ES-I3 (cell line): Measurements from ENCODE around the gene MTHFD2L.
"Not testable (repeated sequence)": the region's sequence is repeated elsewhere in the genome, so short reads cannot be mapped to it uniquely, and the experiment has no call there.

Experiments
- H3K36me3 ChIP-seq: 2 replicates; pipeline ENCODE4 v1.6.1; 2013; ENCODE audit warnings: mild to moderate bottlenecking, low read length, control low read depth, moderate library complexity; ENCODE audit not compliant: insufficient read depth
- H3K4me1 ChIP-seq: 2 replicates; pipeline ENCODE4 v1.6.1; 2013; ENCODE audit warnings: mild to moderate bottlenecking, control low read depth, low read length; ENCODE audit not compliant: insufficient read depth
- H3K9ac ChIP-seq: 2 replicates; pipeline ENCODE4 v1.6.1; 2013; ENCODE audit warnings: low read depth, mild to moderate bottlenecking, low read length, moderate library complexity
- H3K9me3 ChIP-seq: 2 replicates; pipeline ENCODE4 v1.6.1; 2013; ENCODE audit warnings: mild to moderate bottlenecking, low read length, moderate library complexity; ENCODE audit not compliant: control insufficient read depth, insufficient read depth

Gene MTHFD2L

DNA sequence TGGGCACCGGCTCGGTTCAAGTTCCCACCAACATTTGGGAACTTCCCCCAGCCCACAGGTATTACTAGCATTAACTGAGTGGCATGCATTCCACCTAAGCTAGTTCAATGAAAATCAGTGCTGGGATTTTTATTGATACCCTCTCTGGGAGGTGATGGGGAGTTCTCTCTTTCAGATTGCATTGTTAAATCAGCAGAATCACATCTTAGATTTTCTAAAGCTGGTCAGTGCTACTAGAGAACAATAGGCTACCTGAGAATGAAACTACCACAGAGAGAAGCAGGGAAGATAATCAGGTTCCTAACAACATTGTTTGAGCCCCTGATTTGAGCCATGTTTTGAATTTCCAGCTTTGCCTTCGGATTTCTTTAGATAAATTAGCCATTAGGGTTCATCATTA, 166.3 kb downstream of the MTHFD2L start:
- Histone ChIP-seq H3K4me1 (peaks cover 5% of the 10 kb centered on the region; the same call in 1 of the 2 replicates), H3K36me3 (no peaks in the 10 kb centered on the region), H3K9me3 (no peaks in the 10 kb centered on the region), H3K9ac (no peak overlapping the region)

DNA sequence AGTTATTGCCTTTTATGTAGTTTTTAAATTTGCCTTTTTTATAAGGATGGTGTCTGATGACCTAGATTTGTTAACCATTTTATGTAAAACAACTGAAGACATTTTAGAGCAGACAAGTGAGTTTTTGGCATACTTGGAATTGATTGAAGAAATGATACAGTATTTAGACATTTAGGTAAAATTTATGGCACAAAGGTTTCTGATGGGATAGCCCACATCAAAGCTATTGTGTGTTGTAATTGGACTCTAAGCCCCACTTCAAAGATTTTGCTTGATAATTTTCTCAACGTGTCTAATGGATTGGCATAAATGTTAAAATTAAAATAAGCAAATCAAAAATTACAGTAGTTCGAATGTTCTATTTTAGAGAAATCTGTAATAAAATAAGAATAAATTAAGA, 168.0 kb downstream of the MTHFD2L start:
- H3K9ac ChIP-seq: no peak overlapping the region
- H3K36me3 ChIP-seq: no peaks in the 10 kb centered on the region
- 0 out of 2 replicates have a peak, but pooled peaks cover 2% of the 10 kb centered on the region for H3K4me1 ChIP-seq
- no peaks in the 10 kb centered on the region for H3K9me3 ChIP-seq

DNA sequence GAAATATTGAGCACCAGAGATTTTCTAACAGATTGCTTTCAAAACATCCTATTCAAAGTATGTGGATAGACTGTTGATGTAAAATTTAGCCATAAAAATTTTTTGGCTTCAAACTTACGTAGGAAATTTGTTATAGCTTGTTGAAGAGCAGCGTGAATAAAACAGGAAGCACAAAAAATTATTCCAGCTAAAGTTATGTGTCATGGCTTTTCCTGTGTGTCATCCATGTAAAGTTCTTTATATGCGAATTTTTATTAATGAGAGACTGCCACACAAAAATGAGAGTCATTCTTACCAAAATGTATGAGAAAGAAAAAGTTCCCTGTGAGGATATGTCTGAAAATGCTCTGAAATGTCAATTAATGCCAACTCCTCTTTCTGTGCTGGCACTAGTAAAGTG, 169.8 kb downstream of the MTHFD2L start:
- Histone ChIP-seq H3K9me3 (no peaks in the 10 kb centered on the region), H3K4me1 (no peaks in the 10 kb centered on the region), H3K36me3 (no peaks in the 10 kb centered on the region), H3K9ac (no peak overlapping the region)

DNA sequence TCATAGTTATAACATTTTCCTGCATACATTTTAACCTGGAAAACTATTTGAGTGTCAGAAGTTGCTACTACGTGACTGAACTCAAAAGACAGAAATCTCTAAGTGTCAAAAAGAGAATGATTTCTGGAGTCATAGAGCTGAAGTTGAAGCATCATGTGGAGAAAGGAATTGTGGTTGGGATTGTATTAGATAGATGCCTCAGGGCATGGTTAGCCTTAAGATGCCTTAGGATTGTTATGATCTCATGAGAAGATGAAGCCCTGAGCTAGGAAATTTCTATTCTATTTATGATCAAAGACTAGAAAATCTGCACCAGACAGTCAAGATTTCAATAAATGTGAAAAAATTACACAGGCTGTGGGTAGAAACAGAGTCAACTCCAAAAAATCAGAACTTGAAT, 170.6 kb downstream of the MTHFD2L start:
- Histone ChIP-seq H3K9ac (no peak overlapping the region), H3K9me3 (no peaks in the 10 kb centered on the region), H3K4me1 (no peaks in the 10 kb centered on the region), H3K36me3 (no peaks in the 10 kb centered on the region)

DNA sequence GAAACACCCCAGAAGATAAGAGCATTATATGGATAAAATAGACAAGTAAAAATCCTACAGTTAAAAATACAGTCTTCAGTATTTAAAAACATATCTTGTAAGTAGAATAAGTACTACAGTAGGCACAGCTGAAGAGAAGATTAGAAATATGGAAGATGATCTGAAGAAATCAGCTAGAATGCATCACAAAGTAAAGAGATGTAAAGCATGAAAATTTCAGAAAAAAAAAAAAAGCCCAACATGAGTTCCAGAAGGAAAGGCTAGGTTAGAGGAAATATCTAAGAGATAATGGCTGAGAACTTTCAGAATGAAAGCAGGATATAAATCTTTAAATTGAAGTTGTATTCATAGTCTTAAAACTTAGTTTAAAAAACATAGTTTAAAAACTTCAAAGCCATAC, 171.4 kb downstream of the MTHFD2L start:
- H3K9ac ChIP-seq: no peak overlapping the region
- H3K4me1 ChIP-seq: no peaks in the 10 kb centered on the region
- H3K36me3 ChIP-seq: no peaks in the 10 kb centered on the region
- no peaks in the 10 kb centered on the region for H3K9me3 ChIP-seq

DNA sequence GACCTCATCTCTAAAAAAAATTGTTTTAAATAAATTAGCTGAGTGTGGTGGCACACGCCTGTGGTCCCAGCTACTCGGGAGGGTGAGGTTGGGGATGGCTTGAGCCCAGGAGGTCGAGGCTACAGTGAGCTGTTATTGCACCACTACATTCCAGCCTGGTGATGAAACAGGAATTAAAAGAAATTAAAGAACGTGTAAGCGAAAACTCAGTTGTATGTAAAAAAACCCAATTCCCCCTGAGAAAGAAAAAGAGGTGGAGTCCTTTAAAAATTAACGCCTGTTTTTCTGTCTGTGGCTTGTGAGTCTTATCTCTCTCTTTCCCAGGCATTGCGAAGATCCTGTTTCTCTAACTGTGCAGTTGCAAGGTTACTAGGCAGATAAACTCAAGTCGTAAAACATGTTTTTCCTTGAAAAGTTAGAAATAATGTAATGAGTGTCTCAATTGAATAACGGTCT, 172.4 kb downstream of the MTHFD2L start:
- no peaks in the 10 kb centered on the region for H3K36me3 ChIP-seq
- 0 out of 2 replicates have a peak, but pooled peaks cover 2% of the 10 kb centered on the region for H3K9me3 ChIP-seq
- H3K9ac ChIP-seq: no peak overlapping the region
- H3K4me1 ChIP-seq: no peaks in the 10 kb centered on the region

DNA sequence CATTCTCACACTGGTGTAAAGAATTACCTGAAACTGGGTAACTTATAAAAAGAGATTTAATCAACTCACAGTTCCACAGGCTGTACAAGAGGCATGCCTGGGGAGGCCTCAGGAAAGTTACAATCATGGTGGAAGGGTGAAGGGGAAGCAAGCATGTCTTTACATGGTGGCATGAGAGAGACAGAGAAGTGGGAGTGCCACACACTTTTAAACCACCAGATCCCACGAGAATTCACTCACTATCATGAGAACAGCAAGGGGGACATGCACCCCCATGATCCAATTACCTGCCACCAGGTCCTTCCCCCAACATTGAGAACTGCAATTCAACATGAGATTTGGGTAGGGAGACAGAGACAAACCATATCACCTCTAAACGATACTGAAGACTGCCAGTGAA, 173.3 kb downstream of the MTHFD2L start:
- no peak overlapping the region for H3K9ac ChIP-seq
- no peaks in the 10 kb centered on the region for H3K36me3 ChIP-seq
- no peaks in the 10 kb centered on the region for H3K4me1 ChIP-seq
- H3K9me3 ChIP-seq: 0 out of 2 replicates have a peak, but pooled peaks cover 2% of the 10 kb centered on the region

DNA sequence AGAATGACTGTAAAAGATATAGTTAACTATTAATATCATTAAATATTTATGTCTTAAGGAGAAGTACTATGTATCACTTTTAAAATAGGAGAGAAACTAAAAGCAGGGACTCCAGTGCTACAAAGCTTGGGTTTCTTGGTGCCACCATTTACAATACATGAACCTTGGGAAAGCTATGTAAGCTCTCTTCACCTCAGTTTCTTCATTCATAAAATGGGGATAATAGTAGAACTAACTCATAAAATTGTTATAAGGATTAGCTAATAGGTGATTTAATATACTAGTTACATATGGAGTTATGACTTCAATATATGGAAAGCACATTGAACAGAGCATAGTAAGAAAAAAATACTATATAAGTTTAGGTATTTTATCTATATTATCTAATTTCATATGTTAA, 174.0 kb downstream of the MTHFD2L start:
- Histone ChIP-seq H3K4me1 (no peaks in the 10 kb centered on the region), H3K9me3 (0 out of 2 replicates have a peak, but pooled peaks cover 2% of the 10 kb centered on the region), H3K36me3 (no peaks in the 10 kb centered on the region), H3K9ac (no peak overlapping the region)

DNA sequence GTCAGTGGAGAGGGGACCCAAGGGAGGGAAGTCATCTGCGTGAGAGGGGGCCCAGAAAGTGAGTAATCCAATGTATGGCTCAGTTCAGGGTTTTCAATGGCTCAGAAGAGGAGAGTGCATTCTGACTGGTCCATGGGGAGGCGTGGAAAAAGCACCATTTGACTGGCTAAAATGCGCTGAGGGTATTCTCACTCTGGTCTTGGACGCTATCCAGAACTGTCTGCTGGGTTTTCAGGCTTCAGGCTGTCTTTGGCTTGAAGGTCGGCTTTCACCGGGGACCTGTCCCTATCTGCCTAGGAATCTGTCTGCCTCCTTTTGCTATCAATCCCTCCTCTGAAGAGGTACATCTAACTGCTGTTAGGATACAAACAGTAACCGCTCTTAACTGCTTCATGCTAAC, 176.7 kb downstream of the MTHFD2L start:
- no peaks in the 10 kb centered on the region for H3K4me1 ChIP-seq
- H3K9me3 ChIP-seq: 0 out of 2 replicates have a peak, but pooled peaks cover 2% of the 10 kb centered on the region
- no peak overlapping the region for H3K9ac ChIP-seq
- no peaks in the 10 kb centered on the region for H3K36me3 ChIP-seq

DNA sequence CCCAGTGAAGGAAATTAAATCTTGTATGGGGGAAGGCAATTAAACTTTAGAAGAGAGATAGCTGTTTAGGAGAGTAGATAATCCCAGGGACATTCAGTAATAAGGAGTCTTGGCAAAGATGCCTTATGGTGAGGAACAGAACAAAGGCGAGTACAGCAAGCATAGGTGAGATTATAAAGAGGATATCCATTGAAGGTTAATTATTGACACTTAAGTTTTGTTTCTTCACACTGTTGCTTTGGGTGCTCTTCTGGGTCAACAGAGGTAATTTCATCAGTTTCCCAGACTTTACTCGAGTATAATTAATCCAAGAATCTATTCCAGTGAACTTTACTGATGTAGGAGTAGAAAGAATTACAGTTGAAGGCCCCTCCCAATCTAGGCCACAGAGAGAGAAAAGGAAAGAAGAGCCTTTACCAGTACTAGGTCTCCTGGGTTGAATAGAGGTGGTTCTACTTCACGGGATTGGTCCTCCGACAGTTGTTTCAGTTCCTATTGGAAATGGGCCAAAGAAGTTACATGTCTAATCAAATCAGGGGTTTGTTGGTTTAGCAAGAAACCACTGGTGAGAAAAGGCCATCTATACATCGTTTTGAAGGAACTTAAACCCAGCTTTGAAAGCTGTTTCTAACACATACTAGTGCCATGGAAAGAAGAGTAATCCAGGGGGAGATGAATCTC, 177.6 kb downstream of the MTHFD2L start:
- Histone ChIP-seq H3K9ac (no peak overlapping the region), H3K36me3 (no peaks in the 10 kb centered on the region), H3K9me3 (0 out of 2 replicates have a peak, but pooled peaks cover 2% of the 10 kb centered on the region), H3K4me1 (no peaks in the 10 kb centered on the region)

DNA sequence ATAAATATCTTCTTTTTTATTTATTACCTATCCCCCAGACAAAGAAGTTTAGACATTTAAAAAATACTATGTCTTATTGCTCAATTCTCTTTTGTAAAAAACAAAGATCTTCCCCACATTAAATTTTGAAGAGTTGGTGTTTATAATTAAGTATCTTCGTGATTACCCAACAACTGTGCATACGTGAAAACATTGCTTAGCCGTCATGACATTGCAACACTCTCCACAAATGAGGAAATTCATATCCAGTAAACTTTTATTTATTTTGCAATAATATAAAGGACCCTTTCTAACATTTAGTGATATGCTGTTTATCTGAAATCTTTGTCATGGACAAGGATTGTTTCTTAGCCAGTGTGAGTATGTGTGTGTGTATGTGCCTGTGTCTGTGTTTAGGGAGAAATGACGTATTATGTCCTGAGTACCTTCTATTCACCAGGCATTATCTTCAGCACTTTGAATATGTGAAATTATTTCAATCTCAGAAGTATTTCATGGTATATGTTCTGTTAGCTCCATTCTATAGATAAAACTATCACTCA, 180.9 kb downstream of the MTHFD2L start:
- Histone ChIP-seq H3K9ac (no peak overlapping the region), H3K9me3 (peaks cover 8% of the 10 kb centered on the region)

DNA sequence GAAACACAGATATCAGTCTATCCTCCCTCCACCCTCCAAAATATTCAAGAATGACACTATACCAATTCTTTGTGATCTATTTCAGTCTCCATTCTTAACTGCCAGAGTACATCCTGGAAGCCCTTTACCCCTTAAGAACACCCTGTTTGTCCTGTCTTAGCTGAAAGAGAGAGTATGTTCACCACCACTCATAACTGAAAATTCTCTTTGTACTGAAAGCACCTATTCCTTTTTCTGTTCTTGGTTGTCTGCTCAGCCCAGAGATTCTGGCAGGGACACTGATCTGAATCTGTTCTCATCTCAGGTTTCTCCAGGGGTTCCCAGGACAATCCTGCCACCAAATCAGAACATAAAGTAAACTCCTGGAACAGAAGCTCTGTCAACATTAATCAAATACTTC, 181.6 kb downstream of the MTHFD2L start:
- Histone ChIP-seq H3K36me3 (no peaks in the 10 kb centered on the region), H3K4me1 (no peaks in the 10 kb centered on the region), H3K9ac (no peak overlapping the region), H3K9me3 (peaks cover 6% of the 10 kb centered on the region)

More for the DNA sequence above, 180.9 kb downstream of the MTHFD2L start:
- H3K4me1 ChIP-seq: no peaks in the 10 kb centered on the region
- H3K36me3 ChIP-seq: no peaks in the 10 kb centered on the region

DNA sequence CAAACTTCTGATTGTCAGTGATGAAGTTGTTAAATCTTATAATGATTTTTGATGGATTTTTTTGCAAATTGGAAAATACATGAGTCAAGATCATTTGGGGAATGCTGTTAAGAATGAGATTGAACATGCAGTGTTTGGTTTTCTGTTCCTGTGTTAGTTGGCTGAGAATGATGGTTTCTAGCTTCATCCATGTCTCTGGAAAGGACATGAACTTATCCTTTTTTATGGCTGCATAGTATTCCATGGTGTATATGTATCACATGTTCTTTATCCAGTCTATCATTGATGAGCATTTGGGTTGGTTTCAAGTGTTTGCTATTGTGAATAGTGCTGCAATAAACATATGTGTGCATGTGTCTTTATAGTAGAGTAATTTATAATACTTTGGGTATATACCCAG, 182.5 kb downstream of the MTHFD2L start:
- H3K4me1 ChIP-seq, H3K9me3 ChIP-seq, H3K9ac ChIP-seq, H3K36me3 ChIP-seq: not testable (repeated sequence)

DNA sequence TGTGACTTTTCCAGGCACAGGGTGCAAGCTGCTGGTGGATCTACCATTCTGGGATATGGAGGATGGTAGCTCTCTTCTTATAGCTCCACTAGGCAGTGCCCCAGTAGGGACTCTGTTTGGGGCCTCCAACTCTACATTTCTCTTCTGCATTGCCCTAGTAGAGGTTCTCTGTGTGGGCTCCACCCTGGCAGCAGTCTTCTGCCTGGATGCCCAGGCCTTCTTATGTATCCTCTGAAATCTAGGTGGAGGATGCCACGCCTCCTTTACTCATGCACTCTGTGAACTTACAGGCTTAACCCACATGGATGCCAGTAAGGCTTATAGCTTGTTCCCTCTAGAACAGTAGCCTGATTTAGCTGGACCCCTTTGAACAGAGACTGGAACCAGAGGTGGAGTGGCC, 186.1 kb downstream of the MTHFD2L start:
- Histone ChIP-seq H3K36me3 (no peaks in the 10 kb centered on the region), H3K9ac (no peak overlapping the region), H3K9me3 (peaks cover 6% of the 10 kb centered on the region), H3K4me1 (no peaks in the 10 kb centered on the region)
